Activated CD4-positive, alpha-beta T cell treated with anti-CD3 and anti-CD28 coated beads, Interleukin-10, Interleukin-2, amounts not matched to agents 100 ng/mL and 50 ng/mL, durations not matched to agents 16 hours and 8 hours (primary cell): ENCODE measurements around the gene FAM3B.
"Not testable (repeated sequence)": the region's sequence is repeated elsewhere in the genome, so short reads cannot be mapped to it uniquely, and the experiment has no call there.

Experiments
- DNase-seq: peaks from one replicate; pipeline ENCODE4 v3.0.0-alpha.2; 2020

The FAM3B gene

GRCh38 chr21:41316200-41317062, at the start of gene FAM3B:
Gene FAM3B (plus strand): TSS chr21:41316801. CDS start chr21:41316880, 79 bp downstream.
- no peak for DNase-seq

- no peak for DNase-seq
Observed at GRCh38 chr21:41267346-41267745, 49.3 kb upstream of the FAM3B start.

GRCh38 chr21:41269535-41269934, 47.1 kb upstream of the FAM3B start:
- no peak for DNase-seq

GRCh38 chr21:41277196-41277595, 39.4 kb upstream of the FAM3B start:
- no peak for DNase-seq

- no peak for DNase-seq
Observed at GRCh38 chr21:41277846-41278245, 38.8 kb upstream of the FAM3B start.

- DNase-seq = no peak
Observed at GRCh38 chr21:41280115-41280919, 36.3 kb upstream of the FAM3B start.

GRCh38 chr21:41282412-41282811, 34.2 kb upstream of the FAM3B start:
- no peak for DNase-seq

- peak; percentile 72 for DNase-seq
Observed at GRCh38 chr21:41283211-41283818, 33.3 kb upstream of the FAM3B start.

- DNase-seq = no peak
Observed at GRCh38 chr21:41289431-41289830, 27.2 kb upstream of the FAM3B start.

GRCh38 chr21:41290106-41290799, 26.3 kb upstream of the FAM3B start:
- no peak for DNase-seq

- DNase-seq = no peak
Observed at GRCh38 chr21:41294548-41295231, 21.9 kb upstream of the FAM3B start.

- no peak for DNase-seq
Observed at GRCh38 chr21:41295721-41296254, 20.8 kb upstream of the FAM3B start.

GRCh38 chr21:41302976-41303375, 13.6 kb upstream of the FAM3B start:
- DNase-seq = no peak

GRCh38 chr21:41304068-41304720, 12.4 kb upstream of the FAM3B start:
- no peak for DNase-seq

- no peak for DNase-seq
Observed at GRCh38 chr21:41307219-41307618, 9.4 kb upstream of the FAM3B start.

- DNase-seq = not testable (repeated sequence)
Observed at GRCh38 chr21:41313285-41314164, 3.1 kb upstream of the FAM3B start.

- no peak for DNase-seq
Observed at GRCh38 chr21:41315726-41316125, 875 bp upstream of the FAM3B start.

GRCh38 chr21:41317063-41317392, 427 bp downstream of the FAM3B start:
- DNase-seq = no peak

GRCh38 chr21:41317458-41317857, 857 bp downstream of the FAM3B start:
- no peak for DNase-seq

GRCh38 chr21:41318218-41318617, 1.6 kb downstream of the FAM3B start:
- no peak for DNase-seq

- no peak for DNase-seq
Observed at GRCh38 chr21:41319273-41319672, 2.7 kb downstream of the FAM3B start.
